IMR-90 (cell line): ENCODE data around the gene APIP. TPM values are rescaled to one million over a fixed set of nuclear protein-coding genes. Genes with fewer than 3 reads are reported as not detected.
A peak's percentile ranks its signal among the peaks of the same experiment; 100 is the strongest.

Experiments
- ATAC-seq: fragments of 200-7000 bp; cut with Tn5 transposase; 2 replicates; pipeline ENCODE4 v1.9.1; 2020; ENCODE audit warnings: low read depth, mild to moderate bottlenecking, moderate library complexity
- BruUV-seq: library from RNA; stranded (reverse); fragments of 400-500 nt; replicated peaks from 2 replicates; lab custom pipeline; 2021; lab: Mats Ljungman, UMichigan
- CTCF ChIA-PET: fragments of 300-600 bp; formaldehyde crosslinking; extraction: SDS; loops from one replicate; lab custom pipeline; 2021; ENCODE audit warnings: antibody characterized with exemption; lab: Yijun Ruan, JAX
- POLR2A ChIA-PET: fragments of 300-600 bp; sonication (Branson Sonifier 250); formaldehyde crosslinking; loops from one replicate; lab custom pipeline; 2022; ENCODE audit warnings: antibody characterized with exemption; ENCODE audit not compliant: unreplicated experiment; lab: Charles Lee
- DNase-seq: peaks from one replicate; pipeline ENCODE4 v3.0.0; 2013
- H2AFZ ChIP-seq: replicated peaks from 2 replicates; pipeline ENCODE3; 2013; ENCODE audit warnings: low read length, mild to moderate bottlenecking; ENCODE audit not compliant: poor library complexity
- H2AK5ac ChIP-seq: 2 replicates; pipeline ENCODE4 v1.6.1; 2013; ENCODE audit warnings: low read depth, low read length, inconsistent platforms
- H2AK9ac ChIP-seq: replicated peaks from 2 replicates; pipeline ENCODE3; 2013; ENCODE audit warnings: mild to moderate bottlenecking, low read depth, low read length, moderate library complexity; ENCODE audit not compliant: poor library complexity
- H2BK120ac ChIP-seq: 2 replicates; pipeline ENCODE4 v1.6.1; 2013; ENCODE audit warnings: low read depth, low read length, inconsistent platforms
- H2BK15ac ChIP-seq: 3 replicates; pipeline ENCODE4 v1.6.1; 2013; ENCODE audit warnings: low read depth, low read length, inconsistent platforms
- H2BK20ac ChIP-seq: 2 replicates; pipeline ENCODE4 v1.6.1; 2013; ENCODE audit warnings: low read depth, mild to moderate bottlenecking, inconsistent platforms, low read length, moderate library complexity
- H2BK5ac ChIP-seq: 2 replicates; pipeline ENCODE4 v1.6.1; 2013; ENCODE audit warnings: mild to moderate bottlenecking, low read depth, low read length, inconsistent platforms; ENCODE audit not compliant: poor library complexity, severe bottlenecking
- H3K14ac ChIP-seq: replicated peaks from 2 replicates; pipeline ENCODE4 v1.6.1; 2013; ENCODE audit warnings: low read depth, low read length, inconsistent platforms
- H3K18ac ChIP-seq: 2 replicates; pipeline ENCODE4 v1.6.1; 2013; ENCODE audit warnings: low read depth, low read length, control low read depth
- H3K23ac ChIP-seq: 2 replicates; pipeline ENCODE4 v1.6.1; 2013; ENCODE audit warnings: low read depth, low read length, inconsistent platforms
- H3K27ac ChIP-seq: 2 replicates; pipeline ENCODE4 v1.5.1; 2013; ENCODE audit warnings: mild to moderate bottlenecking, control low read depth, low read length; ENCODE audit not compliant: insufficient read depth
- H3K27me3 ChIP-seq: 2 replicates; pipeline ENCODE4 v1.6.1; 2013; ENCODE audit warnings: low read length; ENCODE audit not compliant: control insufficient read depth, insufficient read depth
- H3K36me3 ChIP-seq: 2 replicates; pipeline ENCODE4 v1.6.1; 2013; ENCODE audit warnings: low read length, mixed read lengths; ENCODE audit not compliant: control insufficient read depth, insufficient read depth
- H3K4ac ChIP-seq: 2 replicates; pipeline ENCODE4 v1.6.1; 2013; ENCODE audit warnings: low read depth, low read length, inconsistent platforms
- H3K4me1 ChIP-seq: 2 replicates; pipeline ENCODE4 v1.6.1; 2013; ENCODE audit warnings: low read length, mixed read lengths; ENCODE audit not compliant: control insufficient read depth, insufficient read depth
- H3K4me2 ChIP-seq: 2 replicates; pipeline ENCODE4 v1.6.1; 2013; ENCODE audit warnings: low read depth, mild to moderate bottlenecking, control low read depth, low read length, moderate library complexity
- H3K4me3 ChIP-seq: 2 replicates; pipeline ENCODE4 v1.5.1; 2013; ENCODE audit warnings: low read depth, mild to moderate bottlenecking, control low read depth, low read length, moderate library complexity; ENCODE audit not compliant: insufficient read depth
- H3K56ac ChIP-seq: 2 replicates; pipeline ENCODE4 v1.6.1; 2013; ENCODE audit warnings: low read length, inconsistent platforms; ENCODE audit not compliant: insufficient read depth; ENCODE audit errors: extremely low read depth
- H3K79me1 ChIP-seq, 2 experiments: 2 replicates each; pipeline ENCODE4 v1.6.1; 2013; ENCODE audit warnings: low read length in 2 of 2, inconsistent platforms in 1 of 2, low read depth in 1 of 2
- H3K9ac ChIP-seq: 2 replicates; pipeline ENCODE4 v1.6.1; 2013; ENCODE audit warnings: low read depth, low read length, control low read depth
- H3K9me1 ChIP-seq: 2 replicates; pipeline ENCODE4 v1.6.1; 2013; ENCODE audit warnings: low read length, inconsistent platforms; ENCODE audit not compliant: insufficient read depth
- H3K9me3 ChIP-seq: 2 replicates; pipeline ENCODE4 v1.6.1; 2013; ENCODE audit warnings: low read length; ENCODE audit not compliant: control insufficient read depth, insufficient read depth
- H4K20me1 ChIP-seq: 2 replicates; pipeline ENCODE4 v1.6.1; 2013; ENCODE audit warnings: low read length, inconsistent platforms; ENCODE audit not compliant: insufficient read depth
- H4K5ac ChIP-seq: 2 replicates; pipeline ENCODE4 v1.6.1; 2013; ENCODE audit warnings: mild to moderate bottlenecking, low read depth, low read length, control low read depth
- H4K8ac ChIP-seq, 2 experiments: 2 replicates each; pipeline ENCODE4 v1.6.1; 2013; ENCODE audit warnings: low read depth in 2 of 2, low read length in 2 of 2, control low read depth in 1 of 2, inconsistent platforms in 1 of 2
- H4K91ac ChIP-seq: 2 replicates; pipeline ENCODE4 v1.6.1; 2013; ENCODE audit warnings: low read depth, low read length, inconsistent platforms; ENCODE audit not compliant: insufficient read depth
- CEBPB ChIP-seq: IDR thresholded peaks from 2 replicates; pipeline ENCODE4 v1.6.1; 2012; ENCODE audit warnings: low read depth, low read length, improper control_type of control experiment
- MAFK ChIP-seq: IDR thresholded peaks from 2 replicates; pipeline ENCODE4 v1.6.1; 2012; ENCODE audit warnings: low read depth, low read length, improper control_type of control experiment
- MAZ ChIP-seq: IDR thresholded peaks from 2 replicates; pipeline ENCODE4 v1.6.1; 2012; ENCODE audit warnings: low read depth, mild to moderate bottlenecking, low read length, improper control_type of control experiment, moderate library complexity, borderline replicate concordance
- NFE2L2 ChIP-seq: fragments of 150-350 bp; IDR thresholded peaks from 2 replicates; pipeline ENCODE4 v1.6.1; 2016; ENCODE audit warnings: low read depth, mild to moderate bottlenecking, low read length
- USF2 ChIP-seq: fragments of 150-350 bp; IDR thresholded peaks from 2 replicates; pipeline ENCODE4 v1.6.1; 2017; ENCODE audit warnings: mild to moderate bottlenecking, antibody characterized with exemption, low read length, low read depth
- WGBS, 2 experiments: methylation state at CpG; one replicate each; pipeline versions ENCODE4 v1.1.5 to v1.1.7; 2013; ENCODE audit warnings: missing lambda C conversion rate in 2 of 2; ENCODE audit not compliant: insufficient read length in 1 of 2; ENCODE audit errors: extremely low coverage in 2 of 2; 5-methylcytosine and 5-hydroxymethylcytosine counted together
- dilution Hi-C: fragments of 300-500 bp; cut with HindIII; formaldehyde crosslinking; loops from one replicate; pipeline ENCODE4 v1.14.3; 2018; ENCODE audit warnings: low sequenced_read_pairs; ENCODE audit not compliant: unreplicated experiment
- in situ Hi-C: fragments of 300-500 bp; cut with MboI; formaldehyde crosslinking; loops from 3 replicates; pipeline ENCODE4 v1.14.3; 2019; ENCODE audit warnings: low sequenced_read_pairs, inconsistent platforms, mixed read lengths
- intact Hi-C: fragments of 100-400 bp; cut with micrococcal nuclease; formaldehyde crosslinking; loops from 2 replicates; pipeline ENCODE4 v1.10.0; 2022
- polyA plus RNA-seq, 3 experiments: library from polyadenylated mRNA; depleted of rRNA; stranded (reverse); fragments of >200 nt; gene quantifications; 2 replicates each; pipeline ENCODE4 v1.2.3, GENCODE V29; 2012; ENCODE audit warnings: low replicate concordance in 1 of 3
- total RNA-seq: library from RNA; depleted of rRNA; stranded (reverse); fragments of >200 nt; gene quantifications from 2 replicates; pipeline ENCODE4 v1.2.3, GENCODE V29; 2012

Gene APIP
- total and polyA plus RNA-seq, 2 of the 4 experiments (the other 2 are of a cell fraction): 9.9 to 16.6 TPM

DNA sequence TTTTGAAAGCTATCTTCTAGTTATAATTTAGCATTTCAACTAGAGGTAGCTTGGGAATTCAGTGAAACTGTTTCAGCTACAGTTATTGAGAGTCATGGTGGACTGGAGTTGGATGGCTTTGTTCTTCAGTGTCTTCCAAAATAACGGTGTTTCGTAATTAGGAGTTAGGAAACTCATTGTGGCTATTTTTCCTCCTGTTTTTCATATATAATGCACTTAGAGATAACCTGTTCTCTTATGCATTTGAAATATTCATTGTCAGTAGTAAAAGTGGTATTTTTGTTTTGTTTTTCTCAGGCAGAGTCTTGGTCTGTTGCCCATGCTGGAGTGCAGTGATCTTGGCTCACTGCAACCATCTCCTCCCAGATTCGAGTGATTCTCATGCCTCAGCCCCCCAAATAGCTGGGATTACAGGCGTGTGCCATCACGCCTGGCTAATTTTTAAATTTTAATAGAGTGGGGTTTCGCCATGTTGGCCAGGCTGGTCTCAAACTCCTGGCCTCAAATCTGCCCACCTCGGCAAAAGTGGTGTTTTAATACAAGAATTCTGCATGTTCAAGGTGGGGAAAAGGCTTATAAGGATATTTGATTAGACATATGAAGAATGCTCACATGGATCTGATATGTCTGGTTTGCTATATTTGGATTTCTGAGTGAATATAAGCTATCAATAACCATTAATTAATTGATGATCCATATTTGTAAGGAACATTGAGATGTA lies 12.9 kb upstream of the APIP start:
- no peak for DNase-seq
- Histone ChIP-seq H3K4me1 (peaks cover 11% of the 10 kb centered on the region), H4K20me1 (no peaks in the 10 kb centered on the region; the same call in 1 of the 2 replicates), H3K9me3 (no peaks in the 10 kb centered on the region), H4K91ac (peak overlapping the region; percentile 17; the same call in 1 of the 2 replicates), H2AK9ac (no peak overlapping the region), H2BK5ac (peak overlapping the region; percentile 25), H3K27ac (no peak overlapping the region), H2BK20ac (peak overlapping the region; percentile 40; the same call in 1 of the 2 replicates), H3K27me3 (no peaks in the 10 kb centered on the region), H3K36me3 (no peaks in the 10 kb centered on the region; the same call in 1 of the 2 replicates), H3K9me1 (no peaks in the 10 kb centered on the region), H3K4ac (peak overlapping the region; percentile 43; the same call in 1 of the 2 replicates), H4K5ac (peak overlapping the region; percentile 25), H3K4me3 (no peak overlapping the region), H3K56ac (no peak overlapping the region), H2BK15ac (no peak overlapping the region), H2BK120ac (no peak overlapping the region), H3K4me2 (no peak overlapping the region), H4K8ac (peak overlapping the region in 1 of 2 experiments; percentile 65; a peak in 3 of 4 replicates), H2AFZ (no peak overlapping the region), H3K79me1 (peaks cover 22 to 45% of the 10 kb centered on the region in 2 experiments), H3K14ac (peak overlapping the region; percentile 38), H3K18ac (peak overlapping the region; percentile 80; the same call in 1 of the 2 replicates), H2AK5ac (no peak overlapping the region), H3K9ac (no peak overlapping the region), H3K23ac (peak overlapping the region; percentile 43; the same call in 1 of the 2 replicates)
- TF ChIP-seq USF2: no peak
- no peak for TF ChIP-seq CEBPB
- peak; percentile 63; the same call in 1 of the 2 replicates for TF ChIP-seq MAFK
- no peak for TF ChIP-seq NFE2L2
- TF ChIP-seq MAZ: no peak
- POLR2A ChIA-PET: interaction anchor here (0.7 to 1.5 kb wide), 2 partner anchors 11 to 211 kb away, joined by 6 to 9 read pairs; no protein-coding TSS in a partner anchor
- in situ Hi-C loops: no loop called here
- intact Hi-C loops: loop anchor here (5.0 to 10.0 kb wide), 4 partner anchors 68 to 376 kb away; no protein-coding TSS in a partner anchor
- CTCF ChIA-PET: interaction anchor here (1.0 kb wide), 1 partner anchor 10 kb away, joined by 3 read pairs; no protein-coding TSS in a partner anchor
- no TSS peak for BruUV-seq
- dilution Hi-C loops: no loop called here
- ATAC-seq: no peak
- WGBS, 2 experiments: no CpG with 5 or more reads among the region's 7 CpGs
